ENCODE results near the gene DYNLL1. TPM values are rescaled to one million over a fixed set of nuclear protein-coding genes. Genes with fewer than 3 reads are reported as not detected.
"Not testable (repeated sequence)": the region's sequence is repeated elsewhere in the genome, so short reads cannot be mapped to it uniquely, and the experiment has no call there.

Gene DYNLL1
- polyA plus RNA-seq, 4 donors, result 450 to 544 (median 503) TPM

- no peak for DNase-seq (ENCODE audit: low read depth in 4 of 4, low spot score in 3 of 4)
Observed at GRCh38 chr12:120504587-120504986, 8.7 kb downstream of the DYNLL1 start.

- no peak for DNase-seq (ENCODE audit: low read depth in 4 of 4, low spot score in 3 of 4)
Observed at GRCh38 chr12:120508537-120508936, 12.6 kb downstream of the DYNLL1 start.

GRCh38 chr12:120514002-120514401, 18.1 kb downstream of the DYNLL1 start:
- no peak for DNase-seq (ENCODE audit: low read depth in 4 of 4, low spot score in 3 of 4)

DNA sequence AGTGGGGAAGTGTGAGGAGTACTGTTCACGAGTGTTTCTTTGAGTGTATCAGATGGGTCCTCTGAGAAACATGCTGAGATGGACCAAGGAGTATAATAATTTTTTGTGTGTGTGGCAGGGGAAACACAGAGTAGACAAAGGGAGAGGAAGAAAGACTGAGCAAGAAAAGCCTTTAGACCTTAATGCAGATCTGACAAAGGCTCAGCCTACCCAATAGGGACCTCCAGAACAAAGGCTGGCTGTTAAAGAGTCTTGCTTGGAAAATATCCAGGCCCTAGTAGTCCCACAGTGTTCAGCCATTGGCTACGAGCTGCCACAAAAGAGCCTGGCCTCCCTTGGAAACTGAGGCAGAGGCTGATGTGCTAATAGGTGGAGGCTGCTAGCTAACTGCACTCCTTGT, 19.6 kb downstream of the DYNLL1 start:
- DNase-seq (ENCODE audit: low read depth in 4 of 4, low spot score in 3 of 4), result no peak

DNA sequence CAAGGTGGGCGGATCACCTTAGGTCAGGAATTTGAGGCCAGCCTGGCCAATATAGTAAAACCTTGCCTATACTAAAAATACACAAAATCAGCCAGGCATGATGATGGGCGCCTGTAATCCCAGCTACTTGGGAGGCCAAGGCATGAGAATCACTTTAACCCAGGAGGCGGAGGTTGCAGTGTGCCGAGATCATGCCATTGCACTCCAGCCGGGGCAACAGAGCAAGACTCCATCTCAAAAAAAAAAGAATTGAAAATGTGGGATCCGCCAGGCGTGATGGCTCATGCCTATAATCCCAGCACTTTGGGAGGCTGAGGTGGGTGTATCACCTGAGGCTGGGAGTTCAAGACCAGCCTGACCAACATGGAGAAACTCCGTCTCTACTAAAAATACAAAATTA, 23.4 kb downstream of the DYNLL1 start:
- DNase-seq (ENCODE audit: low read depth in 4 of 4, low spot score in 3 of 4), result not testable (repeated sequence)

GRCh38 chr12:120522568-120522967, 26.7 kb downstream of the DYNLL1 start:
- no peak for DNase-seq (ENCODE audit: low read depth in 4 of 4, low spot score in 3 of 4)

- DNase-seq (ENCODE audit: low read depth in 4 of 4, low spot score in 3 of 4), result peak; percentile 84 to 91 (median 88)
Observed at GRCh38 chr12:120528861-120529525, 33.1 kb downstream of the DYNLL1 start, which contains the start of gene COQ5. COQ5 (minus strand) TSS chr12:120529158; CDS start chr12:120529141, 17 bp downstream.

- peak in 1 of 4 donors; percentile 38 for DNase-seq (ENCODE audit: low read depth in 4 of 4, low spot score in 3 of 4)
Observed at GRCh38 chr12:120529641-120530417, 33.9 kb downstream of the DYNLL1 start.

GRCh38 chr12:120530418-120530761, 34.5 kb downstream of the DYNLL1 start:
- not testable (repeated sequence) for DNase-seq (ENCODE audit: low read depth in 4 of 4, low spot score in 3 of 4)

GRCh38 chr12:120532701-120533238, 36.9 kb downstream of the DYNLL1 start:
- DNase-seq (ENCODE audit: low read depth in 4 of 4, low spot score in 3 of 4), result no peak

DNA sequence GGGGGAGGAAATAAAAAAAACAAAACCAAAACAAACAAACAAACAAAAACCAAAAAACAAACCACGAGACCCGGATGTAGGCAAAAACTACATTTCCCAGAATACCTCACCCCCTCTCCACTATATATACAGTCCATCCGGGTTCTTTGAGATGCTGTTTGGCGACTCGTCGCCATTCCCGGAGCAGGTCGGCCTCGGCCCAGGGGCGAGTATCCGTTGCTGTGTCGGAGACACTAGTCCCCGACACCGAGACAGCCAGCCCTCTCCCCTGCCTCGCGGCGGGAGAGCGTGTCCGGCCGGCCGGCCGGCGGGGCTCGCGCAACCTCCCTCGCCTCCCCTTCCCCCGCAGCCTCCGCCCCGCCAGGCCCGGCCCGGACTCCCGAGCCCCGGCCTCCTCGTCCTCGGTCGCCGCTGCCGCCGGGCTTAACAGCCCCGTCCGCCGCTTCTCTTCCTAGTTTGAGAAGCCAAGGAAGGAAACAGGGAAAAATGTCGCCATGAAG, 38.3 kb downstream of the DYNLL1 start, which contains the start of gene RNF10:
Gene RNF10 (plus strand): TSS at position 154 of the 500 bp plus-strand sequence. CDS start 456 bp downstream, outside the sequence.
- DNase-seq (ENCODE audit: low read depth in 4 of 4, low spot score in 3 of 4), result peak; percentile 79 to 91 (median 86)

DNA sequence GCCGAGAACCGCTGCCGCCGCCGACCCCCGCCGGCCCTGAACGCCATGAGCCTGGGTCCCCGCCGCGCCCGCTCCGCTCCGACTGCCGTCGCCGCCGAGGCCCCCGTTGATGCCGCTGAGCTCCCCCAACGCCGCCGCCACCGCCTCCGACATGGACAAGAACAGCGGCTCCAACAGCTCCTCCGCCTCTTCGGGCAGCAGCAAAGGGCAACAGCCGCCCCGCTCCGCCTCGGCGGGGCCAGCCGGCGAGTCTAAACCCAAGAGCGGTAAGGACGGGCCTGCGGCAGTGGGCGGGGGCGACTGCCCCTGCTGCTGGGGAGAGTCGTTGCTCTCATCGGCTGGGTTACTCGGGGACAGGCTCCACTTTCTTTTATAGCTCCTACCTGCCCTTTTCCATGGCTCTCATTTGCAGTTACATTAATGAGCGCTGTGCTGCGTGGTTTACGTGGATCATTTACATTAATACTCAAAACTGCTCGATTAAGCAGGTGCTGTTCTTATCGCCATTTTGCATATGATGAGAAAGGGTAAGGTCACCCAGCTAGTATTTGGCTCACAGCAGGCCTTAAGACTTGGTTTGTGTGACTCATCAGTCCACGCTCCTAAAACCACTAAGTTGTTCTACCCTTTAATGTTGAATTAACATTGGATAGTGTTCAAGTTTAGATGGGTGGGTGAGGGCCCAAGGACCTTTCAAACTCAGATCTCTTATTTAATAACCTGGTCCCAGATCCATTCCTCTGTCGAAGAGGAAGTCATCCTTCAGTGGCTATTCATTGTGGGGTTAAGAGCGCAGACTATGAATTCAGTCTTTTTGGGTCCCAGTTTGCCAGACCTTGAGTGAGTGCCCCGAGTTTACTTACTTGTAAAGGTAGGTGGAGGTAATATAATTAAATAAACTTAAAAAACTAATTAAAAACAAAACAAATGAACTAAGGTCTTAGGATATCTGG, 39.1 kb downstream of the DYNLL1 start:
- peak in 1 of 4 donors; percentile 38 for DNase-seq (ENCODE audit: low read depth in 4 of 4, low spot score in 3 of 4)

- no peak for DNase-seq (ENCODE audit: low read depth in 4 of 4, low spot score in 3 of 4)
Observed at GRCh38 chr12:120536064-120536791, 40.3 kb downstream of the DYNLL1 start.

DNA sequence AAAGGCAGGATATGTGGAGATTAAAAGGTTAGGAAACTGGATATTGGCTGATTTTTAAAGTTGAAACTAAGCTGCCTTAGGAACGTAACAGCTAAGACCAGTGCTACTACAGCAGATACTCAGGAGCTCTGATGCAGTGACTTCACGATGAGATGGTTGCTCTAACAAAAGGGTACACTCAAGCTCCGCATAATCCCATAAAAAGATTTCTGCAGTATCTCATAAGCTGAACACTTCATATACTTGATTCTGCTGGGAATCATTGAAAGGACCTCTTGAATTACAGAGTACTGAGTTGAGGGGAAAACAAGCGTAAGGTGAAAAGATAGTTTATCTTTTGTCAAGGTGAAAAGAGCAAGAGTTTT, 41.9 kb downstream of the DYNLL1 start:
- no peak for DNase-seq (ENCODE audit: low read depth in 4 of 4, low spot score in 3 of 4)

GRCh38 chr12:120538281-120539156, 42.6 kb downstream of the DYNLL1 start:
- DNase-seq (ENCODE audit: low read depth in 4 of 4, low spot score in 3 of 4), result no peak

- DNase-seq (ENCODE audit: low read depth in 4 of 4, low spot score in 3 of 4), result no peak
Observed at GRCh38 chr12:120539303-120539702, 43.4 kb downstream of the DYNLL1 start.

DNA sequence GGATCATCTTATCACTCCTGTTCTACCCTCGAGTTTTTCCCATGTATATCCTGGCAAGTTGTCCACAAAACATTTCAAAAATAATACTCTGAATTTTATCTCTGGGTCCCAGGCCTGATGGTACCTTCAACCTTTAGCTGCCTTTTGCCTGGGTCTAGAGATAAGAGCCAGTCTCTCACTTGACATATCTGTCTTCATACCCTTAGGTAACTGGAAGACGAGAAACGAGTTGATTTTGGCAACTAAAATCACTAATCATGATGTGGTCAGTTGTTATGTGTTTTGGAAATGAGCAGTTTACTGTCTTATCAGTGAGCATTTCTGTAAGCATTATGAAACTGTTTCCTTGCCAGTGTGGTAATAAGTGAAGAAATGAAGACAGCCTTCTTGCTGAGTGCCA, 44.5 kb downstream of the DYNLL1 start:
- DNase-seq (ENCODE audit: low read depth in 4 of 4, low spot score in 3 of 4), result no peak

- DNase-seq (ENCODE audit: low read depth in 4 of 4, low spot score in 3 of 4), result no peak
Observed at GRCh38 chr12:120542166-120542565, 46.3 kb downstream of the DYNLL1 start.

- DNase-seq (ENCODE audit: low read depth in 4 of 4, low spot score in 3 of 4), result no peak
Observed at GRCh38 chr12:120544691-120545090, 48.8 kb downstream of the DYNLL1 start.

Measured in left renal pelvis (tissue), 4 donors.